ENCODE data around the gene BTBD10. TPM values are rescaled to one million over a fixed set of nuclear protein-coding genes. Genes with fewer than 3 reads are reported as not detected.

Gene BTBD10
- total and polyA plus RNA-seq, 11 donors, result 5.9 to 31.4 (median 25.8) TPM

DNA sequence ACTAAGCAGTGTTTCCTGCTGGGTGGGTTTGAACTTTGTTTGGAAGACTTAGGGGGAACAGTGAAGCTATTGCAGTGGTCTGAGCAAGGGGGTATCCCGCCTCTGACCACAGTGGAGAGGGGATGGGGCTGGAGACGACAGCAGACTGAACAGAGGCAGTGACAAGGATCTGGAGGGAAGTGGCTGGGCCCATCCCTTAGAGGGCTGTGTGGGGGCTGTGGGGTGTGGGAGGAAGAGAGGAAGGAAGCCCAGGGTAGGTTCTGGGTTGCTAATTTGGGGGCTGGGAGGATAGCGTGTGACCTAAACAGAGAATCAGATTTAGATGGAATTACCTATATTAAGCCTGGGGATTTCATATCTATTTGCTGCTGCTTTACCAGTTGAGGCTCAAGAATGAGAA lies 114.7 kb downstream of the BTBD10 start:
- no peak for TF ChIP-seq POLR2A (IDR thresholded peaks at IDR 0.05)
- TF ChIP-seq, protein P1, sequence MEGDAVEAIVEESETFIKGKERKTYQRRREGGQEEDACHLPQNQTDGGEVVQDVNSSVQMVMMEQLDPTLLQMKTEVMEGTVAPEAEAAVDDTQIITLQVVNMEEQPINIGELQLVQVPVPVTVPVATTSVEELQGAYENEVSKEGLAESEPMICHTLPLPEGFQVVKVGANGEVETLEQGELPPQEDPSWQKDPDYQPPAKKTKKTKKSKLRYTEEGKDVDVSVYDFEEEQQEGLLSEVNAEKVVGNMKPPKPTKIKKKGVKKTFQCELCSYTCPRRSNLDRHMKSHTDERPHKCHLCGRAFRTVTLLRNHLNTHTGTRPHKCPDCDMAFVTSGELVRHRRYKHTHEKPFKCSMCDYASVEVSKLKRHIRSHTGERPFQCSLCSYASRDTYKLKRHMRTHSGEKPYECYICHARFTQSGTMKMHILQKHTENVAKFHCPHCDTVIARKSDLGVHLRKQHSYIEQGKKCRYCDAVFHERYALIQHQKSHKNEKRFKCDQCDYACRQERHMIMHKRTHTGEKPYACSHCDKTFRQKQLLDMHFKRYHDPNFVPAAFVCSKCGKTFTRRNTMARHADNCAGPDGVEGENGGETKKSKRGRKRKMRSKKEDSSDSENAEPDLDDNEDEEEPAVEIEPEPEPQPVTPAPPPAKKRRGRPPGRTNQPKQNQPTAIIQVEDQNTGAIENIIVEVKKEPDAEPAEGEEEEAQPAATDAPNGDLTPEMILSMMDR (IDR thresholded peaks at IDR 0.05), result no peak
- H3K4me1 ChIP-seq, result peaks cover 0 to 21% (median 6%) of the 10 kb centered on the region in 12 donors
- no peaks in the 10 kb centered on the region for H3K27me3 ChIP-seq
- WGBS, 4 donors, result 53 to 62% (median 58%) methylated on average over 3 of the region's 3 CpGs
- no peak overlapping the region for H3K4me3 ChIP-seq
- H3K27ac ChIP-seq, result no peak overlapping the region
- peaks cover 0 to 41% (median 5%) of the 10 kb centered on the region in 9 donors for H3K36me3 ChIP-seq
- intact Hi-C loops (cut with DNase I), result loop anchor here in 7 of 10 donors (10.0 kb wide), 2 partner anchors 374 to 384 kb away; no protein-coding TSS in a partner anchor
- DNase-seq, result no peak
- ATAC-seq, result peak in 3 of 4 donors; percentile 31 to 61 (median 47)
- no peaks in the 10 kb centered on the region for H3K9me3 ChIP-seq

- no peak for ATAC-seq
- no peaks in the 10 kb centered on the region for H3K27me3 ChIP-seq
- H3K4me1 ChIP-seq, result peaks cover 0 to 21% (median 6%) of the 10 kb centered on the region in 12 donors
- peak overlapping the region in 1 of 12 donors; percentile 14 for H3K27ac ChIP-seq
- DNase-seq, result no peak
- 76 to 82% (median 78%) methylated on average over 7 of the region's 7 CpGs for WGBS, 4 donors
- no peak overlapping the region for H3K4me3 ChIP-seq
- TF ChIP-seq, protein P1 (IDR thresholded peaks at IDR 0.05), result no peak
- H3K36me3 ChIP-seq, result peaks cover 0 to 38% (median 5%) of the 10 kb centered on the region in 9 donors
- H3K9me3 ChIP-seq, result no peaks in the 10 kb centered on the region
- intact Hi-C loops (cut with DNase I), result loop anchor here in 7 of 10 donors (10.0 kb wide), 2 partner anchors 373 to 383 kb away; no protein-coding TSS in a partner anchor
Observed at GRCh38 chr11:13347901-13348300, 115.1 kb downstream of the BTBD10 start.

GRCh38 chr11:13346470-13346869 lies 116.6 kb downstream of the BTBD10 start:
- Histone ChIP-seq H3K4me1 (peaks cover 0 to 21% (median 6%) of the 10 kb centered on the region in 12 donors), H3K9me3 (no peaks in the 10 kb centered on the region), H3K36me3 (peaks cover 0 to 26% (median 5%) of the 10 kb centered on the region in 9 donors), H3K27me3 (no peaks in the 10 kb centered on the region), H3K4me3 (no peak overlapping the region), H3K27ac (no peak overlapping the region)
- DNase-seq (no peak), ATAC-seq (no peak)
- TF ChIP-seq, protein P1 (IDR thresholded peaks at IDR 0.05), result no peak
- TF ChIP-seq POLR2A (IDR thresholded peaks at IDR 0.05), result no peak
- intact Hi-C loops (cut with DNase I), result loop anchor here in 7 of 10 donors (10.0 kb wide), 2 partner anchors 372 to 382 kb away; no protein-coding TSS in a partner anchor
- 92 to 96% (median 94%) methylated on average over 5 of the region's 5 CpGs for WGBS, 4 donors

- Histone ChIP-seq H3K27me3 (no peaks in the 10 kb centered on the region), H3K9me3 (no peaks in the 10 kb centered on the region), H3K36me3 (peaks cover 0 to 11% (median 0%) of the 10 kb centered on the region in 9 donors), H3K27ac (no peak overlapping the region), H3K4me1 (peaks cover 0 to 23% (median 8%) of the 10 kb centered on the region in 12 donors), H3K4me3 (no peak overlapping the region)
- 80 to 100% (median 98%) methylated on average over 1 of the region's 1 CpG for WGBS, 4 donors
- TF ChIP-seq POLR2A (IDR thresholded peaks at IDR 0.05), result no peak
- TF ChIP-seq, protein P1 (IDR thresholded peaks at IDR 0.05), result no peak
- intact Hi-C loops (cut with DNase I), result loop anchor here (1.0 to 10.0 kb wide), 9 partner anchors 133 to 383 kb away; no protein-coding TSS in a partner anchor
- DNase-seq (no peak), ATAC-seq (no peak)
Observed at GRCh38 chr11:13344818-13345217, 118.2 kb downstream of the BTBD10 start.
